ENCODE results near the gene EXOC2.

Gene EXOC2

GRCh38 chr6:439641-440167, 253.2 kb downstream of the EXOC2 start:
- DNase-seq: no peak

GRCh38 chr6:438634-439170, 254.2 kb downstream of the EXOC2 start:
- DNase-seq: no peak

DNA sequence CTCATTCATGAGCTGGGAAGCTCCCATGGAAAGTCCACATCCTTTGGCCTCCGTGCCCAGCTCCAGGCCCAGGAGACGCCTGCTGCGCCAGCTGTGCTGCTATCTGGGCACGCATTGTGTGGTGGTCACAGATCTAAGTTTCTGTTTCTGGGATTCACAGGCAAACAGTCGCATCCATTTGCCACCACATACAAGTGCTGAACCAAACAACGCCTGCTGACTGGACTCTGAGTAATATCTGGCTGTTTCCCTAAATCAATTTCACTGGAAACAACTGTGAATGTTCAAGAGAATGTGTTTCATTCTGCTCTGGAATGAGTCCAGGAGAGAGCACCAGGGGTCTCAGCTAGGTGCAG, 255.9 kb downstream of the EXOC2 start:
- no peak for DNase-seq

DNA sequence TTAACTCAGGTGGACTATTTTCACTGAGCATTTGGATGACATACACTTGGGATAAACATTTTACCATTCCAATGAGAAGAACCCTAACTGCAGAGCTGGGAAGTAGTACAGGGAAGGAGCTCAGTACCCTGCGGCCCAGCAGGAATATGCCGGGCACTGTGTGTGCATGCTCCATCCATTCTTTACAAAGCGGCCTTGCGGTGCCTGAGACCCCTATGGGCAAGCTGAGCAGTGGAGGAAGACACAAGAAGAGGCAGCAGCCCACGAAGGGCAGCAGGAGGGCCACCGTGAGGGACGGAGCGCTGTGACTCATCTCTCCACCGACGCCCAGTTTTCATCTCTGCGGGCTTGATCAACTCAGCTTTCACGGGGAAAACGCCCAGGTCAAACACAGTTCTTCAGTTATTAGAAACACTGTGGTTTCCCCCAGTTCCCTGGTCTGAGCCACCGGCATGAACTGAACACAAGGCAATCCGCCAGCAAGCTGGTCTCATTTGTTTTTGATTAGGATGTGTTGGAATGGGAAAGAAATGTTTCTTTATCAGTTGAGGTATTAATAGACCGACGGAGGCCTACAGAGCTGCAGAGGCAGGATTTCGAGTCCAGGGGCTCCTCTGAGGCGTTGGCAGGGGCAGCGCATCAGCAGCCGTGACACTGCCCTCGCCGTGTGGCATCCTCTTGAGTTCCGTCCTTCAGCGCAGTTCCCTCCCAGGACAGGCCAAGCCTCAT, 256.5 kb downstream of the EXOC2 start:
- DNase-seq: no peak

DNA sequence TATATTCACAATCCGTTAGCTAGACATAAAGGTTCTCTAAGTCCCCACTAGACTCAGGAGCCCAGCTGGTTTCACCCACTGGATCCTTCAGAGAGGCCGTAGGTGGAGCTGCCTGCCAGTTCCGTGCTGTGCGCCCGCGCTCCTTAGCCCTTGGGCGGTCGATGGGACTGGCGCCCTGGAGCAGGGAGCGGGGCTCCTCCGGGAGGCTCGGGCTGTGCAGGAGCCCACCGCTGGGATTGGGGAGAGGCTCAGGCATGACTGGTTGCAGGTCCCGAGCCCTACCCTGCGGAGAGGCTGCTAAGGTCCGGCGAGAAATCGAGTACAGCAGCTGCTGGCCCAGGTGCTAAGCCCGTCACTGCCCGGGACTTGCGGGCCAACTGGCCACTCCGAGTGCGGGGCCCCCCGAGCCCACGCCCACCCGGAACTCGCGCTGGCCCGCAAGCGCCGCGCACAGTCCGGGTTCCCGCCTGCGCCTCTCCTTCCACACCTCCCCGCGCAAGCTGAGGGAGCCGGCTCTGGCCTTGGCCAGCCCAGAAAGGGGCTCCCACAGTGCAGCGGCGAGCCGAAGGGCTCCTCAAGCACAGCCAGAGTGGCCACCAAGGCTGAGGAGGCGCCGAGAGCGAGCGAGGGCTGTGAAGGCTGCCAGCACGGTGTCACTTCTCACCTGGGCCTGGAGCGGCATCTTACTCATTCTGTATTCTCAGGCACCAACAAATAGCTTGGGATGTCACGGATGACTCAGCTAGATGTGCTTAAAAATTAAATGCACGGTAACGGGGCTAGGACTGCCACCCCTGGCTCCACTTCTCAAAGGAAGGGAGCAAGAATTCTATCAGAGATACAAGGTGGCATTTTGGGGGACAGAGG, 257.3 kb downstream of the EXOC2 start:
- DNase-seq: no peak

Measured in SHP77 treated with DMSO at 0.1 percent for 48 hours (cell line).